HT-29 (cell line): ENCODE results near the gene RREB1. TPM values are rescaled to one million over a fixed set of nuclear protein-coding genes. Genes with fewer than 3 reads are reported as not detected.
A peak's percentile ranks its signal among the peaks of the same experiment; 100 is the strongest.

ENCODE experiments used
- DNase-seq: peaks from one replicate; pipeline ENCODE4 v3.0.0-alpha.2; 2015; ENCODE audit warnings: low spot score
- total RNA-seq: library from RNA; depleted of rRNA; stranded (reverse); fragments of >200 nt; shearing (Covaris generic); gene quantifications from 2 replicates; pipeline ENCODE4 v1.2.3, GENCODE V29; 2014

Gene RREB1
- total RNA-seq, 1 experiment from 2014 or later = 23.9 TPM

DNA sequence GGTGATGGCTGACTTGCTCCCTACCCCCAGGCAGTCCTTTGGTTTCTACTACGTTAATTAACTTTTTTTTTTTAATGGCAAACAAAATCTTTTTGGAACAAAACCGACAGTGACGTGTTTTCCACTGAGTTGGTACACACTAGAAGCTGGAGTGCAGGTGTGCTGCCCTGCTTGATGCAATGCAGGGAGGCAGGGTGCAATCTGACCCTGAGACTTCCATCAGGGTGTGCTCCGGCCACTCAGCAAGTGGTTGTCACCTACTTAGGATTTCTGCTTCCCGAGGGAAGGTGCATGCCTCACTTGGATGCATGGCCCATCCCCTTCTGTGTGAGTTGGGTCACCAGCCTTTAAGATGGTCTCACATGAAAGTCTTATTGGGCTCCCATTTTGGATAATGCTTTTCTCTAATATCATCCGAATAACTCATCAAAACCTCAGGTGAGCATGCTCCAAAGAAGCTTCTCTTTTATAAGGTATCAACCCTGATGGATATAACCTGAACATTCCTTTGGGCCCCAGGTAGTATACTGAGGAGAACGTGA is 14.0 kb downstream of the RREB1 start:
- no peak for DNase-seq

DNA sequence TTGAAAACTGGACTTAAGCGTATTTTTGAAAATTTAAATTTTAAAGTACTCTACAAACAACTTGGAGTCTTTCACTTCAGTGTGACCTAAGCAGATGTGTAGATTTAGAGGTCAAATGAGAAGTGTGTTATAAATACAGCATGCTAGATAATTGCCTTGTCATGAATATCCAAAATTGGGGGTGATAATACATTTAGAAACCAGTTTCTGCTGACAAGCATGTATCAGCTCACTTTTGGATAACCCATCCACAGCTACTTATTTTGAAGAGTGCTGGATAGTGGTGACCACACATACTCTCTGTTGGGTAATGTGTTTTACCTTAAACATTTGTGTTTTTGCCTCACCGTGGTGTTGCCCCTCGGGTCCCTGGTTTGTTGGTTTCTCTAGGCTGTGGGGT is 14.9 kb downstream of the RREB1 start:
- no peak for DNase-seq

DNA sequence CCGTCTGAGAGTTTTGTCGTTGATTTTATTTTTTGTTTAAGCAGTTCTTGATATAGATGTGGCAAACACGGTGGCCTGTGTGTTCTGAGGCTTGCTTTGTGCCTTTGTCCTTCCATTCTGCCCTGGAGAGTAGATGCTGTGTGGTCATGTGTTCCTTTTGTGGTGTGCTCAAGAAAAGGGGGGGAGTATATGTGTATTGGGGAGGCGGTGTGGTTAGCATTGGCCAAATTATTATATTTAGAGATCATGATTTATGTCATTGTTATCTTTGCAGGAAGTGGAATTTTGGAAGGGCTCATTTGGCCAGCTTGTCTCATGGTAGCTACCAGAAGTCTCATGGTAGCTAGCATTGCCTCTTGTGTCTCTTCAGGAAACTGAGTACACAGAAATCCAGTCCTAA is 16.4 kb downstream of the RREB1 start:
- DNase-seq = no peak

DNA sequence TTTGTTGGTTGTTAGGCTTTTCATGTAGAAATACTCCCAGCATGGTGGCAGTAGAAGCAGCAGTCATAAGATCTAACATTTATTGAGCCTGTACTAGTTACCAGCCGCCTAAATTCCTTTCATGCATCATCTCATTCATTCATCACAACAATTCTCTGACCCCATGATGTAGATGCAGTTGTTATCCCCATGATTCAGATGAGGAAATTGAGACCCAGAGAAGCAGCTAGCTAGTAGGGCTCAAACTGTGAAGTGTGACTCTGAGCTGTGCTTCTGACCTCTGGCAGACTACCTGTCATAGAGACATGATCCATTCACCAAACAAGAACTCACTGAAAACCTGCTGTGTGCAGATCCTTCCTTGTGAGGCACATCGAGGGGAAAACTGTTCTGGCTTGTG is 16.9 kb downstream of the RREB1 start:
- DNase-seq = no peak

DNA sequence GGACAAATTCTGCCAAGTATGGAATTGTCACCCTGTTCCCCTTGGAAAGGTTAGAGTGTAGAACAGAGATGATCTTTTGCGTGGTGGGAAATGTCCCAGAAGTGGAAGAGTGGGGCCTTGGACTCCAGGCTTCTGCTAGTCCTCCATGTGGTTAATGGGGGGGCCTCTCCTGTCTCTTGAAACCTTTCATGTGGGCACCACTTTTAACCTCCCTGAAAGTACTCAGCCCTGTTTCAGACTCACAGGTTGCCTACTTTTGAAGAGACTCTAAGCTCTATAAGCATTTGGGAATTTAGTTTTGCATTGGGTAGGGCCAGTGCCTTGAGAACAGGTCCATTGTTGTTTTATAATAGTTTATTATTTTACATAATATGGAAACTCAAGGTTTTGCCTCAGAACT is 17.5 kb downstream of the RREB1 start:
- DNase-seq = no peak

DNA sequence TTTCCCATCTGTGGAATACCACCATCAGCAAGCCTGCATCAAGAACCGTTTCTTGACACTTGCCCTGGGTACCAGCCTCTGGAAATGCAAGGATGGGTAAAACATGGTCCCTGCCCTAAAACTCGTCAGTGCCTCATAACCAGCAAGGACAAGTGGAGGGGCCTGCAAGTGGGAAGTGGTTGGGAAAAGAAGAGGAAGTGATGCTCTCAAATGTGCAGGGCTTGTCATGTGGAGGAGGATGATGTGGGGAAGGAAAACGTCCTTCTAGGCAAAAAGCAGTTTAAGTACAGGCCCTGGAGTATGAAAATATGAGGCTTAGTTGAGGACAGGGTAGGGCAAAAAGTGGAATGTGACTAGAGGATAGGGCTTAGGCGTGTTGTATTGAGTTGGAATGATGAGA is 19.0 kb downstream of the RREB1 start:
- DNase-seq = no peak

DNA sequence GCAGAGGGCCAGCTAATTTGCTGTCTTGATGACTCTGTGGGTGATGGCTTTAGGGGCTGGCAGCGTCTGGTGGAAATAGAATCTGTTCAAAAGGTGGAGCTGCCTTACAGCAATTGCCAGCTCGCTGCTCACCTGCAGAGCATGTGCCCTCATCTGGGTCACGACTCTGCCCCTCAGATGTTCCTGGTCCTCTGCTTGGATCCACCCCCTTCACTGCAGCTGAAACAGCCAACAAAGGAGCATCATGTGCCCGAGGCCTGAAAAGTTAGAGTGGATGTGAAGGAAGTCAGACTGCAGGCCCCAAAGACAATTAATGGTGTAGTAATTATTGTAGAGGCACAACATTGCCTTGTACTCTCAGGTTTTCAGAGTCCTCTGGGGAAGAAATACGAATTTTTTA is 19.9 kb downstream of the RREB1 start:
- DNase-seq = no peak

DNA sequence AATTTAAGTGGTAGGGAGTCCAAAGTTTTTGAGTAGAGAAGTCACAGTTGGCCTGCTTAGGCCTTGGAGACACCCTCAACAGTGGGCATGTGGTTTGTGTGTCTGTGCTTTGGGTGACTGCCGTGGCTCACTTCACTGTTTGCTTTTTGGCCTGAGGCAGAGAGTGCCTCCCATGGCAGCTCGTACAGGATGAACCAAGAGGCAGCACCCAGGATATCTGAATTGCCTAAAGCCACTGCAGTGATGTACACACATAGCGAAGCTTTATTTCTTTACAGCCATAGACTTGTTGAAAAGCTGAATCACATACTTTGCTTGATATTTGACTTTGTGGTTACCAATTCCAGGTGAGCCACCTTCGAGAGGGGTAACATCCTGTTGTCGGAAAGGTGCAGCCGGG is 21.6 kb downstream of the RREB1 start:
- DNase-seq = no peak

DNA sequence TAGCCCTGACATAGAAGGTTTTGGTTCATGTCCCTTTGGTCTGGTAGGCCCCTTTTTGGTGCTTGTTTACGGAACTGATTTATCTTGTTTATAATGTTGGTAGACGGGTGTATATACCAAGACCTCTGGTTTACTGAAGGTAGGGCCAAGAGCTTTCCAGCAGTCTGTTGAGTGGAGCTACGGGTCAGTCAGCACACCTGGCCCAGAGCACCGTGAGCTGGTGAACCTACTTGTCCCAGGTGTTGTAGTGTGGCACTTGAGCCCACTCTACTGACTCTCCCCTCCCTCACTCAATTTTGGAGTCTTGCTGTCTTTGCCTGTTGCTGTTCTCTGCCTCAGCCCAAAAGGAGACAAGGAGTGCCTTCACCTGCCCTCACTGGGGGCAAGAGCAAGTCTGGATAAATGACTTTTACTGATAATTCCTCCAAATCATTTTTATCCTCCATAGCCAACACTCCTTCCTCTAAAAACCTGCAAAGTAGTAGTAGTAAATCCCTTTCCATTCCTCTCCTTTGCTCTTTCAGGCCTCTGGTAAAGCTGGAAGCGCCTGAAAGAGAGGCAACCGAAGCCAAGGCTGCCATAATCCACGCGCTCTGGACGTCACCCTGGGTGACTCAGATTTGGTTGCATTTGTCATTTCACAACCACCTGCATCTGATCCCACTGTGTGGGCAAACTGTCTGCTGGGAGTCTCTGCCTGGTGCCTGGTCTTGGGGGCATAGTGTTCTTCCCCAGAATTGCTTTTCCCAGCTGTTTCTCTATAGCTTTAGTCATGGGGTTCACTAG is 22.2 kb downstream of the RREB1 start:
- DNase-seq = no peak

DNA sequence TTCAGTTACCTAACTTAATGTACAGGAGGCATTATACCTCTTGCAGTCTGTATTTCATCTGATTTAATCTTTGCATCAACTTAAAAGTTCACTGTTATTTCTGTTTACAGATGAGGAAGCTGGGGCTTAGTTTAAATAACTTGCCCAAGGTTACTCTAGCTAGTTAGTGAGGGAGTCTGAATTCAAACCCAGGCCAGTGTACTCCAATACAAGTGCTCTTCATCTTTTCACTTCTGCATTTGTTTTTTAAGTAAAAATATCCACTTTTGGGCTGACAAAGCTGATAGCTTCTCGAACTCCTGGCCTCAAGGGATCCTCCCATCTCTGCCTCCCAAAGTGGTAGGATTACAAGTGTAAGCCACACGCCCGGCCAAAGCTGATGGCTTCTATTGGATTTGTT is 23.6 kb downstream of the RREB1 start:
- no peak for DNase-seq

DNA sequence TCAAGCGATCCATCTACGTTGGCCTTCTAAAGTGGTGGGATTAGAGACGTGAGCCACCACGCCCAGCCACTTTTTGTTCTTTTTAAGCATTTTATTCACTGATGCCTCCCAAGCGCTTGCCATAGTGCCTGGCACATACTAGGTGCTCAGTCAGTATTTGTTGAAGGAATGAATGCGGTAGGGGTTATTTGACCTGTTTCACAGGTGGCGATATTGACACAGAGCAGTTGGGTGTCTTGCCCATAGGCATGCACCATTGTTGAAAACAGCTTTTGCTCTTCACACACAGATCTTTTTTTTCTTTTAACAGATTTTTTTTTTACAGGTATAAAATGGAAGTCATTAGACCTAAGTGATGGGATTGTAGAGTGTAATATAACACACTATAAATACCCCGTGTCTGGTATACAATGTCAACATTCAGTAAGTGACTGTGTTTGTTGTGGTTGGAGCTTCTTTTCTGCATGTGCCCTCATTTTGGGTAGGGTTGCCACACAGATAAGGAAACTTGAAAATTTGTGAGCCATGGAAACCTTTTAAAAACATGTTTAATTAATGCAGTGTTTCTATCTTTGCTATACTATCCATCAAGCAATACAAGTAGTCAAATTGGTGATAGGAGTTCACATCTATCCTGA is 24.8 kb downstream of the RREB1 start:
- no peak for DNase-seq

DNA sequence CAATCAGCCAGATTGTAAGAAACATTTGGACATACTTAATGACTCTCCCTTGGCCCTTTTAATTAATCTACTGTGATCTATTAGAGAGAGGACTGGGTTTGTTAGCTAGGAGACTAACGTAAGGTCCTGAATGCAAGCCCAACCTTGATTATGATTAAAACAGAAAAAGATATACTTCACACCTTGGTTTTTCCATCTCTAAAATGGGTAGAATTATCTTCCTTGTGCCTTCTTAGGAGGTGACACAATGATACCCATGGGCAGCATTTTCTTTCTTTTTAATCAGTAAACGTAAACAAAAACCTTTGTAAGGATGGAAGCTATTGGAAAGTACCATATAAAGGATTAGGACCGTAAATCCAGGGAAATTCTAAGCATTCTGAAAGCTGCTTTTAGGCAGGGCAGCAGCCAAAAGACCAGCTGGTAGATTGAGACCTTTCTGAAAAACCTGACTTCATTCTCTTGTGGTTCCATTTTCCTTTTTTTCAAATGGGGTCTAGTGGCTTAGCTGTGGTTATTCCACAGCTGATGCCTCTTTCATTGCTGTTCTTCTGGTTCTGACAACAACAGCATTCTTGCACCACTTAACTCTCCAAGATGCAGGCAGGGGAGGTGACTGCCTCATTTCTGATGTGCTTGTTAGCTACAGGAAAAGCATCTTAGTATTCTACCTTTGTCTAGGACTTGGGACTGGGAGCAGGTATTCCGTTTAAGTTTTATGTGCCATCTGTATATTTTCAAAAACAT is 27.4 kb downstream of the RREB1 start:
- DNase-seq = no peak

DNA sequence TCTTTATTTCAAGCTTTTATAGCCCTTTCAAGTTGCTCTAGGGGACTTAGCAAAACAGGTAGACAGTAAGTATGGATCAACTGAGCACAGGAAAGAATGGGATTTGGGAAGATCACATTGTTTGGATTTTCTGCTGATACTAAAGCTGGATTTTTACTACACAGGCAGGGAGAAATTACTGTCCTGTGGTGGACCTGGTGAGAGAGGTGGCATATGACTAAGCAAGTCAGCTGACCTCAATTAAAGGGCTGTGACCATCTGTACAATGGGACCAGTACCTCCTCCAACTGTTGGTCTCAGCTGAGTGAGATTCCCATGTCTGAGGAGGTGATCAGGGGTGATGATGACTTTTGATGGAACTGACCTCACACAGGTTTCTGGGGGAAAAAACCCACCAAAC is 28.0 kb downstream of the RREB1 start:
- DNase-seq = no peak

DNA sequence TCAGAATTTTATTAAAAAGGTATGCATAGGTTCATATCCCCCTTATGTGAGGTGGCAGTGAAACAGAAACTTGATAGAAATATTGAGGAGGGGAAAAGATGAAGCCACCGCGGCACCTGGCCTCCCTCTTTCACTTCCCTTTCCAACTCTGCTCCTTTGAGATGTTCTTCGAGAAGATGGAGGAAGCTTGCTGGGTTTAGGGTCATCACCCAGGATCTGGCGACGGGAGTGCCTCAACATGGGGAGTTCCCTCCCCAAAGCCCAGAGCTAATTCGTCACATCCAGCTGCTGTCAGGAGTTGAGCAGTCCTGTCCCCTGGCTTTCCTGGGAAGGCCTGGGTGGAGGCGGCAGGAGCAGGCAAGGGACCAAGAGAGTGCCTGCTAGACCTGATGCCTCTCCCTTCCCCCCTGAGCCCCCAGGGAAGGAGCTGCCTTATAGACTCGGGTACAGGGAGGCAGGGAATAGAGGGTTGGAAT is 29.1 kb downstream of the RREB1 start:
- no peak for DNase-seq

DNA sequence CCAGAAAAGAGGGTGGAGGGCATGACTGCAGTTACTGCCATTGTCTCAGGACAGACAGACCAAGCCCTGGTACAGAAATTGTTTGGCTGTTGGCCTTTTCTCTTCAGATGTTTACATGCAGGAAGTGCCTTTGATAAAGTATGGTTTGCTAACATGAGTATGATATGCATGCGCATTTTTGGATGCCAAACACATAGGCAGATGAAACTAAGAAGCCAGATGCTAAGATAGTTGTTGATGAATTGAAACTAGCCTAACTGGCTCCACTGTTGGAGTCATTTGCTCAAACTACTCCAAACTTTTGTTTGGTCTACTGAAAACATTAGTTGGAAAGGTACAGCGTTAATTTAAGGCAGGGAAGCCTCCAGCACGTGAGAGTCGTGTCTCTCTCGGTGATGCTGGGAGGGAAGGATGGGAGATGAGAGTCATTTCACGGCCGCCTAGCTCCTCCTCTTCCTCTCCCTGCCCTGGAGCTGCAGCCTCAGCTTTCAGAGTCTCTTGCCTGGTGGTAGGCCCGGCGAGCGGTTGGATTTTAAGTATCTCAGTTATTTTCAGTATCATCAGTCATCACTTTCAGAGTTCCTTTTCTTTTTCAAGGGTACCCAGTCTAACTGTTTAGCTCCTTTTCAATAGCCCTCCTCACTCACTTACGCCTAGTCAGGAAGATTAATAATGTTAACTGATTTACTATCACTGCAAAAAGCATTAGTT is 29.7 kb downstream of the RREB1 start:
- peak; percentile 12 for DNase-seq

DNA sequence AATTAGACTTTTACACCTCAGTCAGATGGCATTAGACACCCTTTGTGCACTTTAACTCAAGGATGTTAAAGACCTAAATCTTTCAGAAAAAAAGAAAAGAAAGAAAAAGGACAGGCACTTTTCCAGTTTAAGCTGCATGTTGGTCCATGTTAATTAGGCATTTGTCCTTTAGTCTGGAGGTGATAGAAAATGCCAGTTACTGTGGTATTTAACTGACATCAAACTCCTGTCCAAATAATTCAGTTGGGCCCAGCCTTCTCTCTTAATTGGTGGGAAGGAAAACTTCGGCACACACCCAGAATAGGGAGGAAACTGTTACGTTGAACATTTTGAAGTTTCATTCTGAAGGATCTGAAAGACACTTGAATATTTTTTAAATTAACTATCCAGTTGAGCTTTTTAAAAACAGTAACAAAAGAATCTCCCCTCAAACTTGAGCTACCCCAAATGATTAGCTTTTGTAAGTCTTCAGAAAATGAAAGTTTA is 30.3 kb downstream of the RREB1 start:
- DNase-seq = no peak

DNA sequence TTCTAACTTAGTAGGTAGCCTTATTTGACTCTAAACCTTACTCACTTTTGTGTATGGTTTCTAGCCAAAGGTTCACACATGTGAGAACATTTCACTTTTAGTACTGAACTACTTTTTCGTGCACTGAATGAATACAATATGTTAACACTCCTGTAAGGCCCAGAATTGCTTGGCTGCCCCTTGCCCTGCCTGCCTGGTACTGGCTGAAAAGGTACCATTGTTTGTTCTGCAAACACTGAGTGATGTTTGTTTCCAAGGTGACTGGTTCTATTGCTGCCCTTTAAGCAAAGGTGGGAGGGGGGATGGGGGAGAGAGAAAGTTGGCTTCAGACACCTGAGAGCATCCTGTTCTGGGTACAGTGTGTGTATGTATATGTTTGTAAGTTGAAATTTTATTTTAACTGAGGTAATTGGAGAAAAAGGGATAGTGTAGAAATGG is 31.2 kb downstream of the RREB1 start:
- DNase-seq = peak; percentile 92

DNA sequence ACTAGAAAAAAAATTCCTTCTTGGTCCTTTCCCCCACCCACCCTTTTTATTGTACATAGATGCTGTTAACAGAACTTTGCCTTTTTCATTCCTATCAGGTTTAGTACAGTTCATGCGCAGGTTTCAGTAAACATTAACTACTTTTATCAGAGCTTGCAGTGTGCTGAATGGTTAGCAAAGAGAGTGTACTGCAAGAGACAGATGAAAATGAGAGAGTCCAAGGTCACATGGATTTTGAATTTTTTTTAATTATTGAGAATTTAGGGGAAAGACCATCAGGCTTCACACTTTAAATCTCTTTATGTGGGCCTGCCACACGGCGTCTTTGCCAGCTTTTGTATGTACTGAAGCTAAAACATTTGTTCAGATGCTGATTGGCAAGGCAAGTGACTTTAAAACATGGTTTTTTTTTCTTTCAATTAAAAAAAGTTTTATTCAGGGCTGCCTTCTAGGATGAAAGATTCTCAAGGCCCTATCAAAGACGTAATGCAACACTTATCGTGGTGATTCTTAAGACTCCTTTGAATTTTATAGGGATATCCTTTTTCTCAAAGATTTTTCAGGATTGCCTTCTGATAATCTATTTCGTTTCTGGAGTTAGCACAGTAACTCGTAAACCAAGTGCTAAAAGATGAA is 32.2 kb downstream of the RREB1 start:
- peak; percentile 53 for DNase-seq

DNA sequence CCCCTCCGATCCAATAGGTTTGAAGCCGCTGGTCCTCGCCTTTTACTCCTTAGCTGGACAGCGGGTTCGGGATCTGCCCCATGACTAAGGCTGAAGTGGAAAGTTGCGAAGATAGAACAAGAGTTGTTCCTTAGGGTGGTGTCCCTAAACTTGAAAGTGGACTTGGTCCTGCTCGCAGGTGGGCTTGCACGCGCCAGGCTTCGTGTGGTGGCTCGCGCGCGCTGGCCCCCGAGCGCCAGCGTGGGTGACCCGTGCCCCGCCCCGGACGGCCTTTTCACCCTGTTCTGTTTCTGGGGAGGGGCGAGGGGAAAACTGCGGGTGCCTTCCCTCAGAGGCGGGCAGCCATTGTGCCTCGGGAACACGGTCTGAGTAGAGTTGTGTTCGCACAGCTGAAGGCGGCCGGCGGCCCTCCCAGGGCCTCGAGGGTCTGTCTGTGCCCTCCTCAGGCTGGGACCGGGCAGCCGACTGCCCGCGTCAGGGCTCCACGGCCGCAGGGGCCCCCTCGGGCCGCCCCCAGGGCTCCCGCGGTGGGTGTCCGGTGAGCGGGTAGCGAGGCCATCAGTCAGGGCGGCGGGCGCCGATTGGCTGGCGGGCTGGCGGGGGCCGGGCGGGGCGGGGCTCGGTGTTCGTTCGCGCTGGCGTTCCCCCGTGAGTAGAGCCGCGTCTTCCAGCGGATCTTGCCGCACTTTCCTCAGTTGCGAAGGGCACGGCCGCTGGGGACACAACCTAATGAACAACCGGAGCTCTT is 33.0 kb downstream of the RREB1 start:
- peak; percentile 73 for DNase-seq

DNA sequence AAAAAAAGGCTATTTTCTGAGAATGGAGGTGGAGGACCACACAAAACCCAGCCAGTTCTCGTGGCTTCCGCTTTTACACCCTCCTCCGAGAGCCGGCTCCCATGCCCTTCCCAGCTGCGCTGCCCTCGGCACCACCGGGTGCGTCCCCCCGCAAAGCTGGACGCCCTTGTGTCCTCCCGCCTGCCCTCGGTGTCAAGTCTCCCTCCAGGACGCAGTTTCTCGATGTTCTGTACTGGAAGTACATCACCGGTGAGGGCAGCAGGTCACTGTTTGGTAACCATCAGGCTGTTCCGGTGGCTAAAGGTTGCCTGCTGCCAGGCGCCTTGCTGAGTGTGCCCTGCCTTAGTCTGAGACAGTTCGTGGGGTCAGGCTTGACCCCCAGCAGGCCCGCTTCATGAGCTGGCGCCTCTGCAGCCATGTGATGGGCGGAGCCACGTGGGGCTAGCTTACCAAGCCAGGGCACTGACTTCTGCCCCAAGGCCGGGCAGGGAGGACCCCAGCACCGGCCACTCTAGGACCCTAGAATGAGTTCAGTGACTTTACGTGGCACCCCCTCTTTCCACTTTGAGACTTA is 34.6 kb downstream of the RREB1 start:
- no peak for DNase-seq
